Measurements from ENCODE around the gene SARS1. TPM values are rescaled to one million over a fixed set of nuclear protein-coding genes. Genes with fewer than 3 reads are reported as not detected.

SARS1 gene
- total and polyA plus RNA-seq, 2 of the 8 experiments (the other 6 are each of a cell fraction or from before 2014, with no cell fraction given) = 83.1 to 146 TPM

DNA sequence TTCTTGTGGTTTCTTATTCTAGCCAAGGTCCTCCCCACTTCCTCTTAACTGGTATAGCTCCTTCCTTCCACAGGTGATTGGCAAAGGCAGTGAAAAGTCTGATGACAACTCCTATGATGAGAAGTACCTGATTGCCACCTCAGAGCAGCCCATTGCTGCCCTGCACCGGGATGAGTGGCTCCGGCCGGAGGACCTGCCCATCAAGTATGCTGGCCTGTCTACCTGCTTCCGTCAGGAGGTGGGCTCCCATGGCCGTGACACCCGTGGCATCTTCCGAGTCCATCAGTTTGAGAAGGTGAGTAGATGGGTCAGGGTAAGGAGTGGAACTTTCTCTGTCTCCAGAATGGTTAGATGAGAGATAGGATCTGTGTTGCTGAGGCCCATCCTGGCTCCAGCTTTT is 21.4 kb downstream of the SARS1 start:
- H2BK20ac ChIP-seq (ENCODE audit: low read length) = no peak overlapping the region
- H3K23ac ChIP-seq (ENCODE audit: insufficient read length) = no peak overlapping the region
- WGBS, 2 experiments (ENCODE audit: extremely low coverage in 1 of 2, insufficient coverage in 1 of 2, insufficient read length in 1 of 2, insufficient replicate concordance in 2 of 2, low coverage in 1 of 2, low lambda C conversion rate in 2 of 2, missing lambda C conversion rate in 1 of 2) = 94% methylated on average over 7 of the region's 7 CpGs; no CpG with 5 or more reads in 1 of the 2 experiments
- 0 out of 2 replicates have a peak, but pooled peaks cover 2% of the 10 kb centered on the region for H3K79me1 ChIP-seq (ENCODE audit: low read depth, low read length)
- ChIA-PET POLR2A (ENCODE audit: partially characterized antibody) (interaction anchor here (0.6 to 15.9 kb wide), 3 partner anchors 17 to 86 kb away, joined by 3 to 252 read pairs (median 5); partner anchors contain the start of gene CELSR2), CTCF (ENCODE audit: partially characterized antibody) (interaction anchor here (1.1 to 28.7 kb wide), 5 partner anchors 11 to 244 kb away, joined by 3 to 651 read pairs (median 95); partner anchors contain the start of genes CELSR2 and SARS1)
- H4K8ac ChIP-seq (ENCODE audit: extremely low read depth, insufficient read depth, low read length) = no peak overlapping the region
- no peak overlapping the region for H3K4me3 ChIP-seq (ENCODE audit: extremely low read depth in 1 of 4, insufficient read depth in 2 of 4, low read depth in 3 of 4, low read length in 4 of 4)
- no peak overlapping the region for H3K27ac ChIP-seq (ENCODE audit: low read depth, low read length)
- peaks cover 17 to 85% (median 52%) of the 10 kb centered on the region in 4 experiments for H3K36me3 ChIP-seq (ENCODE audit: control insufficient read depth in 2 of 4, insufficient read depth in 4 of 4, low read length in 3 of 4)
- no peak overlapping the region for H3K14ac ChIP-seq (ENCODE audit: insufficient read length)
- no peak for FAIRE-seq
- H3K18ac ChIP-seq (ENCODE audit: extremely low read depth, low read length) = no peak overlapping the region
- H3K9me3 ChIP-seq (ENCODE audit: insufficient read depth in 2 of 2, low read depth in 1 of 2, low read length in 1 of 2) = no peaks in the 10 kb centered on the region
- no peak overlapping the region for H2AFZ ChIP-seq (ENCODE audit: low read length)
- H3K27me3 ChIP-seq (replicated peaks in 1 of 4; ENCODE audit: control insufficient read depth in 3 of 4, extremely low read depth in 1 of 4, insufficient read depth in 3 of 4, low read length in 3 of 4) = no peaks in the 10 kb centered on the region
- H2BK5ac ChIP-seq (ENCODE audit: low read depth, low read length) = no peak overlapping the region
- H3K79me2 ChIP-seq (ENCODE audit: control insufficient read depth in 1 of 2, insufficient read depth in 2 of 2, low read length in 2 of 2) = peaks cover 0 to 6% of the 10 kb centered on the region in 2 experiments; a peak in 1 of 4 replicates
- H3K4me2 ChIP-seq (ENCODE audit: insufficient read depth in 1 of 2, low read depth in 2 of 2, low read length in 2 of 2) = no peak overlapping the region
- H3K9ac ChIP-seq (replicated peaks in 1 of 4; ENCODE audit: extremely low read depth in 1 of 4, low read depth in 3 of 4, low read length in 3 of 4) = no peak overlapping the region
- peaks cover 14 to 34% (median 28%) of the 10 kb centered on the region in 4 experiments for H3K4me1 ChIP-seq (replicated peaks in 1 of 4; ENCODE audit: control insufficient read depth in 3 of 4, insufficient read depth in 4 of 4, low read length in 3 of 4)
- H2BK12ac ChIP-seq (ENCODE audit: low read depth, low read length) = no peak overlapping the region
- no peaks in the 10 kb centered on the region for H4K20me1 ChIP-seq (replicated peaks in 1 of 2; ENCODE audit: control insufficient read depth in 1 of 2, insufficient read depth in 2 of 2, low read length in 2 of 2)
- H4K5ac ChIP-seq (ENCODE audit: insufficient read length, low read depth, low read length) = no peak overlapping the region
- H3K23me2 ChIP-seq (ENCODE audit: low read depth, low read length) = 0 out of 2 replicates have a peak, but pooled peaks cover 3% of the 10 kb centered on the region
- no peak overlapping the region for H4K91ac ChIP-seq (replicated peaks; ENCODE audit: insufficient read length, low read length)
- H2BK120ac ChIP-seq (replicated peaks; ENCODE audit: low read depth, low read length) = no peak overlapping the region
- H3K56ac ChIP-seq (replicated peaks; ENCODE audit: insufficient read length, low read depth, low read length) = no peak overlapping the region
- no peak for DNase-seq (ENCODE audit: low read depth in 1 of 2, low spot score in 2 of 2)
- no peak overlapping the region for H2AK5ac ChIP-seq (ENCODE audit: low read depth, low read length)
- H3K4ac ChIP-seq (replicated peaks; ENCODE audit: insufficient read length, low read depth, low read length) = no peak overlapping the region
- no peak overlapping the region for H2BK15ac ChIP-seq (ENCODE audit: low read length)
- TF ChIP-seq, protein P1, sequence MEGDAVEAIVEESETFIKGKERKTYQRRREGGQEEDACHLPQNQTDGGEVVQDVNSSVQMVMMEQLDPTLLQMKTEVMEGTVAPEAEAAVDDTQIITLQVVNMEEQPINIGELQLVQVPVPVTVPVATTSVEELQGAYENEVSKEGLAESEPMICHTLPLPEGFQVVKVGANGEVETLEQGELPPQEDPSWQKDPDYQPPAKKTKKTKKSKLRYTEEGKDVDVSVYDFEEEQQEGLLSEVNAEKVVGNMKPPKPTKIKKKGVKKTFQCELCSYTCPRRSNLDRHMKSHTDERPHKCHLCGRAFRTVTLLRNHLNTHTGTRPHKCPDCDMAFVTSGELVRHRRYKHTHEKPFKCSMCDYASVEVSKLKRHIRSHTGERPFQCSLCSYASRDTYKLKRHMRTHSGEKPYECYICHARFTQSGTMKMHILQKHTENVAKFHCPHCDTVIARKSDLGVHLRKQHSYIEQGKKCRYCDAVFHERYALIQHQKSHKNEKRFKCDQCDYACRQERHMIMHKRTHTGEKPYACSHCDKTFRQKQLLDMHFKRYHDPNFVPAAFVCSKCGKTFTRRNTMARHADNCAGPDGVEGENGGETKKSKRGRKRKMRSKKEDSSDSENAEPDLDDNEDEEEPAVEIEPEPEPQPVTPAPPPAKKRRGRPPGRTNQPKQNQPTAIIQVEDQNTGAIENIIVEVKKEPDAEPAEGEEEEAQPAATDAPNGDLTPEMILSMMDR (IDR thresholded peaks at IDR 0.05; ENCODE audit: control extremely low read depth in 1 of 3, insufficient read depth in 1 of 3, low read depth in 1 of 3, low read length in 3 of 3) = no peak
- no peak for TF ChIP-seq TAF1 (IDR thresholded peaks at IDR 0.05; ENCODE audit: low read depth, low read length)
- TF ChIP-seq CREB1 (IDR thresholded peaks at IDR 0.05) = no peak
- no peak for TF ChIP-seq NRF1 (IDR thresholded peaks at IDR 0.05; ENCODE audit: low read depth, low read length)
- TF ChIP-seq KDM4A (IDR thresholded peaks at IDR 0.05; ENCODE audit: low read depth, low read length, severe bottlenecking) = no peak
- no peak for TF ChIP-seq CTBP2 (IDR thresholded peaks at IDR 0.05; ENCODE audit: borderline replicate concordance, insufficient read depth, insufficient read length, low read length)
- TF ChIP-seq CBX5 (IDR thresholded peaks at IDR 0.05; ENCODE audit: low read depth, low read length) = no peak
- no peak for TF ChIP-seq SIX5 (IDR thresholded peaks at IDR 0.05; ENCODE audit: low read depth, low read length)
- TF ChIP-seq, protein P2, sequence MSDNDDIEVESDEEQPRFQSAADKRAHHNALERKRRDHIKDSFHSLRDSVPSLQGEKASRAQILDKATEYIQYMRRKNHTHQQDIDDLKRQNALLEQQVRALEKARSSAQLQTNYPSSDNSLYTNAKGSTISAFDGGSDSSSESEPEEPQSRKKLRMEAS (IDR thresholded peaks at IDR 0.05) = no peak
- TF ChIP-seq JUN (IDR thresholded peaks at IDR 0.05; ENCODE audit: low read depth, low read length) = no peak
- TF ChIP-seq SRF (IDR thresholded peaks at IDR 0.05; ENCODE audit: low read depth, low read length) = no peak
